Daoy (cell line): ENCODE data around the gene LRRC58. TPM values are rescaled to one million over a fixed set of nuclear protein-coding genes. Genes with fewer than 3 reads are reported as not detected.
"Not testable (repeated sequence)": the region's sequence is repeated elsewhere in the genome, so short reads cannot be mapped to it uniquely, and the experiment has no call there.

Source experiments
- DNase-seq: peaks from one replicate; pipeline ENCODE4 v3.0.0-alpha.2; 2015; ENCODE audit warnings: low read depth
- total RNA-seq: library from RNA; depleted of rRNA; stranded (reverse); fragments of >200 nt; shearing (Covaris generic); gene quantifications from 2 replicates; pipeline ENCODE4 v1.2.3, GENCODE V29; 2014; rRNA removed

LRRC58 gene
- 25.9 and 29.2 TPM in 2 replicates for total RNA-seq

DNA sequence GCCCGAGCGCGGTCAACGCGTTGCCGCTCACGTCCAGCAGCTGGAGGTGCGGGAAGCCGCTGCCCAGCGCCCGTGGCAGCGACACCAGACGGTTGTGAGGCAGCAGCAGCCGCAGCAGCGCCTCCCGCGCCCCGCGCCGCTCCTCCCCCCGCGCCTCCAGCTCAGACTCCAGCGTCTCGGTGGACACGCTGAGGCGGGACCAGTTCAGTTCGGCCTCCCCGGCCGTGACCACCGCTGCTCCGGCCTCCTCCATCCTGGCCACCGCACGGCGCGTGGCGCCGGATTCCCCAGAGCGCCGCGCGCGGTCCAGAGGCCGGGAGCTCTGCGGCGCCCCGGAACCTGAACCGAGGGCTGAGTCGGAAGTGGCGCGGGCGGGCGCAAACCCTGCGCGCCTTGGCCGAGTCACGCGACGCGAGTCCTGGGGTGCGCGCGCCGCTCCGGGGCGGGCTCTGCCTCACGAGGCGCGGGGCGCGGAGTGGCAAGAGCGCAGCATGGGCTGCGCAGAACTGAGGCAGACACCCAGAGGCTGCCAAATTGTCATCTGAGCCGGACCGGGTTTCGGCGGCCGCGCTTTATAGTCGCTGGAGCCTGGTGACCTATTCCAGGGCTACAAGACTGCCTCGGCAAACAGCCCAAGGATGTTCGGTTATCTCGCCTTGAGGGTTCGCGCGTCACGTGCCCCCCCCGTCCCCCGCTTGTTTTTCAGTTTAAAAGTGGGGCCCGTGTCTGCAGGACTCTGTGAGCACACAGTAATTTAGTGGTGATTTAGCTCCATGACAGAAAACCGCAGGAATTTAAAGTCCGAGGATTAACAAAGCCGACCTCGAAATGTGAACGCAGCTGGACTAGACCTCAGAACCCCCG lies at the start of gene LRRC58:
TSS of gene LRRC58 (minus strand) at position 364 of the 864 bp plus-strand sequence. CDS start at position 253, 111 bp downstream.
- DNase-seq = peak; percentile 98

DNA sequence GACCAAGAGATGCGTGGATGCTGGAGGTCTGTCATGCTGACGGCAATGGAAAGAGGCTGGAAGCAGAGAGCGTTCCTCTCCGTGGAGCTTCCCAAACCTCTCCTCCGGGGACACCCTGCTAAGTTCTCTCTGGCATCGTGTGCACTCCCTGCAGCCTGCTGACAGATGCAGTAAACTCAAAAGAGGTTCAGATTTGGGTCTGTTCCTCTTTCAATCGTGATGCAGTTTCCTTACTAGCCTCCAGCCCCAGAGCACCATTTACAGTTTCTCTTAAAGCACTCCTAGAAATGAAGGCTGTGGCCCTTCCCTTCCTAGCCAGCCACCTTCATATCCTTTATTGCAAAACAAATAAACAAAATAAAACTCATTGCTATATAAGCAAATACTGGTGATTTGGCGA lies 47.3 kb upstream of the LRRC58 start:
- no peak for DNase-seq

DNA sequence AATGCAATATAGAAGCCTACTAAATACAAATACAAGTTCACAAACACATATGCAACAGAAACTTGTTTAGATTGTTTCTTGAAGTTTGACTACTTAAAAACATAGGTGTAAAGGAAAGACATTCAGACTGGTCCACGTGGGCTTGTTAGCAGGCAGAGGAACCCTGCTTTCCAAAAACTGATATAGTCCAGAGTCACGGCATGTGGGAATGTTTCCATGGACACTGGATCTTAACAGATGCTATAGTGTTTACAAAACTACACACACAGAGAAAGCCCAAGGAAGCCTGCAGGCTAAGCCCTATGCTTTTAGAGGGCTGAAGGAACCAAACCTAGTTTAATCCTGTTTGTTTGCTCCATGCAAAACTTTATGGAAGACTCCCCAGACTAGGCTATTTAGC lies 45.2 kb upstream of the LRRC58 start:
- DNase-seq = no peak

DNA sequence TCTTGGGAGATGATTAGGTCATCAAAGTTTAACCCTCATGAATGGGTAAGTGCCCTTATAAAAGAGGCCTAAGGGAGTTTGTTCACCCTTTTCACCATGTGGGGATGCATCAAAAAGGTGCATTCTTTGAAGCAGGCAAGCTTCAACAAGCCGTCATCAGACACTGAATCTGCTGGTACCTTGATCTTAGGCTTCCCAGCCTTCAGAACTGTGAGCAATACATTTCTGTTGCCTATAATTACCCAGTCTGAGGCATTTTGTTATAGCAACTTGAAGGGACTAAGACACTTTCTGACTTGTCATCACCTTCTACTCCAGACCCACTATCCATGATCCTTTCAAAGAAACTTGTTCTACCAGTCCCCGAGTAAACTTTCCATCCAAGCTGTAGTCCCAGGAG lies 44.6 kb upstream of the LRRC58 start:
- no peak for DNase-seq

DNA sequence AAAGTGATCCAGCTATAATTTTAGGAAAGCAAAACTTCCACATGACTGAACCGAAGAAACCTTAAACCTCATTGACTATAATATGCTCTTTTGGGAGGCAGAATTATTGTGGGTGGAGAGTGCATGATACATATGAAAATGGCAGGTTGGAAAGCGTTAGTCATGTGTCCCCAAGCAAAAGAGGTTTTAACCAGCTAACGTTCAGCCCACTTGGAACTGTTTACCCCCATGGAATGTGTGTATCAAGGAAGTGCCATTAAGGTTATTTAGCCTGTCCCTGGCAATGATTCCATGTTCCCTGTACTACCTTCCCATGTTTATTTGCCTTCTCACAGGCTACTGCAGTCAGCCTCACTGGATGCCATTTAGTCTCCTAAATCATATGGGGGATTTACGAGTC lies 44.1 kb upstream of the LRRC58 start:
- DNase-seq = peak; percentile 12

DNA sequence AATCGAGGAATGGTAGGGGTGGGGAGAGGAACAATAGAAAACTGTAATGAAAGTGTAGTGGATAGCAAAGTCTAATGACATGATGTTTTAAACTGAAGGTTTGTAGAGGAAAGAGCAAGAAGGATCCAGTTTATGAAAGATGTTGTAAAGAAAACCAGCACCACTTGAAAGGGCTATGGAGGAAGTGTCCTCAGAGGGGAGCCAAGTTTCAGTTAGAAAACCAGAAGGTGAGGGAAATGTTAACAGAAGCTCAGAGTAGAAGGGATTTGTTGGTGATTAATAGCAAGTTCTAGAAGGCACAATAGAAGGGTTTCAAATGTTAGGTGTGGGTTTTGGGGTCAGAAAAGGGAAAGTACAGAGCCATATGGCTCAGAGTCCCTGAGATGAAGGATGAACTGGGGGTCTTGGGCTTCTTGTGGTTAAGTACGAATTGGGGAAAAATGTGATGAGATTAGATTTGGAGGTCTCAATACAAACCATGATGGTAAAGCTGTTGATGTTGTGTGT lies 33.8 kb upstream of the LRRC58 start:
- DNase-seq = no peak

DNA sequence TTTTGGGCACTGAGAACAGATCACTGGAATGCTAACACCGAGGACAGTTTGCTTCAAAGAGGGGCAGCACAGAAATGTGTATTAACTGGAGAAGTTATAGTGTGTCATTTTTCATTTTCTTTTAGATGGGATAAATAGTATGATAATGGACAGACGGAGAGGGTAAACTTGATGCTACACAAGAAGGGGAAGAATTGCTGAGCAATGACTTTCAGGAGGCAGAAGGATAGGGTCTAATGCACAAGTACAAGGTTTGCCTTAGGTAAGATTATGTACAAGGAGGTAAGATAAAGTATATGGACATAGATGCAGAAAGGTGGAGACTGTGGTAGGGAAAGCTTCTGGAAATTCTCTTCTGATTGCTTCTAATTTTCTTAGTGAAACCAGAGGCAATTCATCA lies 32.3 kb upstream of the LRRC58 start:
- no peak for DNase-seq

DNA sequence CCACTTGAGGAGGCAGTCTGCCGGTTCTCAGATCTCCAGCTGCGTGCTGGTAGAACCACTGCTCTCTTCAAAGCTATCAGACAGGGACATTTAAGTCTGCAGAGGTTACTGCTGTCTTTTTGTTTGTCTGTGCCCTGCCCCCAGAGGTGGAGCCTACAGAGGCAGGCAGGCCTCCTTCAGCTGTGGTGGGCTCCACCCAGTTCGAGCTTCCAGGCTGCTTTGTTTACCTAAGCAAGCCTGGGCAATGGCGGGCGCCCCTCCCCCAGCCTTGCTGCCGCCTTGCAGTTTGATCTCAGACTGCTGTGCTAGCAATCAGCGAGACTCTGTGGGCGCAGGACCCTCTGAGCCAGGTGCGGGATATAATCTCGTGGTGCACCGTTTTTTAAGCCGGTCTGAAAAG lies 28.8 kb upstream of the LRRC58 start:
- not testable (repeated sequence) for DNase-seq

DNA sequence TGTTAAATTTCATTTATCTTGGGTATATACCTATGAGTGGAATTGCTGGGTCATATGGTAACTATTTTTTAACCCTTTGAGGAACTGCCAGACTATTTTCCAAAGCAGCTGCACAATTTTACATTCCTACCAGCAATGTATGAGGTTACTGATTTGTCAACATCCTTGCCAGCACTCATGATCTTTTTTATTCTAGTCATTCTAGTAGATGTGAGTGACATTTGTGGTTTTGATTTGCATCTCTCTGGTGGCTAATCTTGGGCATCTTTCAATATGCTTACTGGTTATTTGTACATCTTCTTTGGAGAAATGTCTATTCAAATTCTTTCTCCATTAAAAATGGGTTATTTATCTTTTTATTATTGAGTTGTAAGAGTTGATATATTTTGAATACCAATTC lies 21.3 kb upstream of the LRRC58 start:
- DNase-seq = no peak

DNA sequence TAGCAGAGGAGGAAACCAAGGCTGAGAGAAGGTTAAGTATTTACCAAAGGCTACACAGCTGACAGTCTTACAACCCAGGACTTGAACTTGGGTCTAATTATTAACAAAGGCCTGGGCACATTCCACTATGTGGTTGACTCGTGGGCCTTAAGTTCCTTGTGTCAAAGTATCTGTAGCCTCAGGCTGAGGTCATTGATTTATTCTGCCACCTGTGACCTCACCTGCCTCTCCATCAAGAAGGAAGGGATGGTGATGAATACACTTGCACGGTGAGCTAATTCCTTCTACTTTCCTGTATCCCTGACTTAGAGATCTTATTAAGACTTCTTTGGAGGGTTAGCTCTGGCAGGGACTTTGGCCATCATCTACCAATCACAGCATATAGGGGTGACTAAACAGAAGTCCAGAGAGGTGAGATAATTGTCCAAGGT lies 19.9 kb upstream of the LRRC58 start:
- no peak for DNase-seq

DNA sequence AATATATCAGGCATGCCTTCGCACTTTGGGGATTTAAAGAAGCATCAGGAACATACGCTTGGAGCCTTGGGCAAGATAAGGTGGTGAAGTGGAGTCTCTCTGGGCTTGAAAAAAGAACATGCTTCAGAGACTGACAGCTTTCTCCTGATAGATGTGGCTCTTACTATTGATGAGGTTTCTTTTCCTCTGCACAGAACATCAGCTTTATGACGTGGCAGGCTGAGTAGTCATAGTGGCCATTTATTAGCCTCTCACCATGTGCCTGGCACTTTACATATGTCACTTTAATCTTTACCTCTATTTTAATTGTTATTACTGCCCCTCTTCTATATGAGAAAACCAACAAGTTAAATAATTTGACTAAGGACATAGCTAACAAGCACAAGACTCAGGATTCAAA lies 19.0 kb upstream of the LRRC58 start:
- no peak for DNase-seq

DNA sequence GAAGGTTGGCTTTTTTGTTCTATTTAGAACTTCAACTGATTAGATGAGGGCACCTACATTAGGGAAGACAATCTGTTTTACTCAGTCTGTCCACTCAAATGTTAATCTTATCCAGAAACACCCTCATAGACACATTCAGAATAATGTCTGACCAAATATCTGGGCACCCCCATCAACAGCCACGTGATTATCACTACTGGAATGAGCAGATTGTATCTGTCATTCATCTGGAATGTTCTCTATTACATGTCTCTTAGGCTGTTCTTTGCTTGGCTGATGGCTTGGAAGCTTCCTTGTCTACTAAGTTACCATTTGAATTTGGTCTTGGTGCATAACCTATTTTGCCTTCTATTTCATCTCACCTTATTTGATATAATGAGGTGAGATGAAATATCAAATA lies 15.7 kb upstream of the LRRC58 start:
- DNase-seq = no peak

DNA sequence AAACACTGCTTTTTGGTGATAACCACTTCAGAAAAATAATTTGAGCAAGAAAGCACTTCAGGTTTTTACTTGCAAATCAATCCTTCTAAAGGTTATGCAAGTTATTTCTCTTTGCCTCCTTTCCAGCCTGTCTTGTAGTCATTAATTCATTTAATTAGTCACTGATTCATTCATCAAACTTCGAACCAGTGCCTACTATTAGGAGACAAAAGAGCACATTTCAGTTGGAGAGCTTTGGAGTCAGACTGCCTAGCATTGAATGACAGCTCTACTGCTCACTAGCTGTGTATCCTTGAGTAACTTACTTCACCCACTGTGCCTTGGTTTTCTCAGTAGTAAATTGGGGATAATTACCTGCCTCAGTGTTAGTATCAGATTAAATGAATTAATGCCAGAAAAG lies 14.9 kb upstream of the LRRC58 start:
- DNase-seq = no peak

DNA sequence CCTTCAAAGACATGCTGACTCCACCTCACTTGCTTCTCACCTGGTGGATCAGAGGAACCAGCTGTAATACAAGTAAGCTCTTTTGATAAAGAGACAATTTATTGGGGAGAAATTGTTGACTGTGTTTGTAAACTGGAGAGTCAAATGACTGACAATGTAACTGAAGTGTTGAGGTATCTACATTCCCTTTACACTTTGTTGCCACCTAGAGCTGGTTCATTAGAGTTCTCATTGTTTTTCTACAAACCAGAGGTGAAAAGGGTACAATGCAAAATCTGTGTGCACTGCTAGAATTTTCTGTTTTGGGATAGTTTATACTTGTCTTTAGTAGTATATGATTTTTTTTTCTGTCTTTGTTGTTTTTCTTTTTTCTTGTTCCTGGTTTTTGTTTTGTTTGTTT lies 8.7 kb upstream of the LRRC58 start:
- no peak for DNase-seq

DNA sequence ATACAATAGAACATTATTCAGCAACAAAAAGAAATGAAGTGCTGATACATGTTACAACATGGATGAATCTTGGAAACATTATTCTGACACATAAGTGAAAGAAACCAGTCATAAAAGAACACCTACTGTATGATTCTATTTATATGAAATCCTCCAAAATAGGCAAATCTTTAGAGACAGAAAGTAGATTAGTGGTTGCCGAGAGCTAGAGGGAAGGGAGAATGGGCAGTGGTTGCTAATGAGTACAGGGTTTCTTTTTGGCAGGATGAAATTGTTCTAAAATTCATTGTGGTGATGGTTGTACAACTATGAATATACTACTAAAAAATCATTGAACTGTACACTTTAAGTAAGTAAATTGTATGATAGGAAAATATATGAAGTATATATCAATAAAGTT lies 6.3 kb upstream of the LRRC58 start:
- DNase-seq = no peak

DNA sequence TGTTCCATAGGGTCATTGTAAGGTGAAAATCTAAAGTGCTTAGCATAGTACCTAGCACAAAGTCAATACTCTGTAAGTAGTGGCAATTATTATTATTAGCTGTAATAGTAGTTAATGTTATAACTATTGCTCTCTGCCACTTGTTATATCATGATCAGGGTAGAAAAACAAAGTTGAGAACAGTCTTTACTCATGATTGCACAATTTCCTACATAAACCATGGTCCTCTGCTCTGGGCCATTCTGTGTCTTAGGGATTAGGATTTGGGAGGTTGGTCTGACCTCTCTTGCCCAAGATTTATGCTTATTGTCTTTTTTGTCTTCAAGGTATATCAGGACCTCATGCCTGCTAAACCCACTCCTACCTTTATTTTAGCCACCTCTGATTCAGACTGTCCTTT lies 4.3 kb upstream of the LRRC58 start:
- DNase-seq = no peak

DNA sequence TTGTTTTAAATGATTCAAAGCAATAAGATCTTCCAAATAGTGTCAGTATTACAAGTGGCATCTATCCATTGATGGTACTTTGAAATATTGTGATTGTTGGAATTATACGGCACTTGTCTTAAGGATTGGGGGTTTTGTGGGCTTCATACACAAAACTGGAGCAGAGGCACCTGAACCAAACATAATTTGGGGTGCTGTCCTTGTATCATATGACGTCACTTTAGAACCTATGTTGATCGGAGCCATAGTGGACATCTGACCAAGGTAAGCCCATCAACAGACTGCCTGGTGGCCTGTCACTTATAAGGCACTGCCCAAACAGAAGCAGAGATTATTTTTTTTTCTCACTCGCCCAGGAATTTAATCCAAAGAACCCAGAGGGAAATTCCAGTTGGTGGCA lies 2.9 kb upstream of the LRRC58 start:
- no peak for DNase-seq

DNA sequence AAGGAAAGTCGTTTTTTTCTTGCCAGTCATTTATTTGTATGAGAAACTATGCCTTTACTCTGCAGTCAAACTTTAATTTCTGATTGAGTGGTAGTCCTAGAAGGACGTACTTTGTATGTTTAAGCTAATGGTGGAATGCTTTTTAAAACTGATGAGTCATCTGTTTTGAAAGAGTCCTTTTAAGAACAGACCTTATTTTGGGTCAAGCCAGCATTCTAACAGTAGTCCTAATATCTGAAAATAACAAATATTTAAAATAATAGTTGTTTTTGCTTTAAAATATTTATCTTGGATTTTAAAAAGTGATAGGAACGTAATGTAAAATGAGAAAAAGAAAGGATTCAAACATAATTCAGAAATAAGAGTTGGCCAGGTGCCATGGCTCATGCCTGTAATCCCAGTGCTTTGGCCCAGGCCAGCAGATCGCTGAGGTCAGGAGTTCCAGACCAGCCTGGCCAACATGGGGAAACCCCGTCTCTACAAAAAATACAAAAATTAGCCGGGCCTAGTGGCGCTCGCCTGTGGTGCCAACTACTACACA lies 1.3 kb upstream of the LRRC58 start:
- peak; percentile 30 for DNase-seq

DNA sequence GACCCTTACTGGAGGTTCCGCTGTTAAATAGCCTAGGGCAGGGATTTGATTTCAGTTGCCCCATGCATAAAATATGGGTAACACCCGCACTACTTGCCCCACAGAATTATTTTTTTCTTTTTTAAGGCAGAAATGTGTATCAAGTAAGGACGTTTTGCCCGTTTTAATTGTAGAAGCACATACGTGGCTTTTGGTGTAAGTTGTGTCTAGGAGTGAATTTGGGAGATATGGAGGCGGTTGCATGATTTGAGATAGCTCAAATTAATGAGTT lies 636 bp upstream of the LRRC58 start:
- no peak for DNase-seq

DNA sequence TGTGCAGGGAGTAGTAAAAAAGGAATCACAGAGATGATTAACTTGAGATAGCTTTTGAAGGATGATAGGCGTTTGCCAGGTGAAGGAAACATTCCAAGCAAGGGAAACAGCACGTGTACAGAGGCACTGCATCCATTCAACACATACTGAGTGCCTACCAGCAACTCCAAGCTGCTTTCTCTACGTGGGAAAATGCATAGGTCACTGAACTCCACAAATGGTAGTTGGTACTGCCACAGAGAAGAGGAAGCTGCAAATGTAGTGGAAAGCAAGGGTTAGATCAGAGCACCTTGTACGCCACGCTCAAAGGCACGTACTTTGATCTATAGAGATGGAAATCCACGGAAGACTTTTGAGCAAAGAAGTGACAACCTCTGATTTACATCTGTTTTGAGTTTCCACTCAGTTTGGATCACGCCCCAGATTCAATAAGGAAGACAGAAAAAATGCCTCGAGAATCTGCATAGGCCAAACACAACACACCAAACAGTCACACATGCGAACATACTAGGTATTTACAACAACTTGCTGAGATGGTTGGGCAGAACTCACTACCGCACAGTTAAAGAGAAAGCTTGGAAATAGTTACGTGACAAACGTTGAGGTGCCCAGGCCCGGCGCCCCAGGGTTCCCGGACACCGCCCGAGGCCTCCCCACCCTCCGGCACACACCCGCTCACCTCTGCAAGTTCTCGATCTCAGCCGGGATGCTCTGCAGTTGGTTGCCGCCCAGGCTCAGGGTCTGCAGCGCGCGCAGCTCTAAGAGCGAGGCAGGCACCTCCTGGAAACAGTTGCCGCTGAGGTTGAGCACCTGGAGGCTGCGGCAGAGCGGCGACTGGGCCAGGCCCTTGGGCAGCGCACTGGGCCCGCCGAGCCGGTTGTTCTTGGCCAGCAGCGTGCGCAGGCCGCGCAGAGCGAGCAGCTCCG lies 826 bp downstream of the LRRC58 start:
- peak; percentile 16 for DNase-seq

DNA sequence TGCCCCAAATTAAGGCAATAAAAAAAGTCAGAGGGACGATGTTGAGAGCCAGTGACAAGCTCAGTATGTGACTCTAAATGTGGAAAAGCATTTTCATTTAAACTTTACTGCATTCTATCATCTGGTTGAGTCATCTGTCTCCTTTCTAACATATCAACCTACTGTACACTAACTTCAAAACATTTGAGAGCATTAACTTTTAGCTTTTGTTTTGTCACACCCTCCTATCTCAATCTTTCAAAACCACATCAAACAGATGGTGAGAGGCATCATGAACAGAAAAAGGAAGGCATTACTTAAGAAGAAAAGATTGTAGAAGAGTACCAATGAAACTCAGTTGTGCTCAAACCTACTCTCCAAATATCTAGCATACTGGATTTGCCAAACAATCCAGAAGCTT lies 4.8 kb downstream of the LRRC58 start:
- no peak for DNase-seq

DNA sequence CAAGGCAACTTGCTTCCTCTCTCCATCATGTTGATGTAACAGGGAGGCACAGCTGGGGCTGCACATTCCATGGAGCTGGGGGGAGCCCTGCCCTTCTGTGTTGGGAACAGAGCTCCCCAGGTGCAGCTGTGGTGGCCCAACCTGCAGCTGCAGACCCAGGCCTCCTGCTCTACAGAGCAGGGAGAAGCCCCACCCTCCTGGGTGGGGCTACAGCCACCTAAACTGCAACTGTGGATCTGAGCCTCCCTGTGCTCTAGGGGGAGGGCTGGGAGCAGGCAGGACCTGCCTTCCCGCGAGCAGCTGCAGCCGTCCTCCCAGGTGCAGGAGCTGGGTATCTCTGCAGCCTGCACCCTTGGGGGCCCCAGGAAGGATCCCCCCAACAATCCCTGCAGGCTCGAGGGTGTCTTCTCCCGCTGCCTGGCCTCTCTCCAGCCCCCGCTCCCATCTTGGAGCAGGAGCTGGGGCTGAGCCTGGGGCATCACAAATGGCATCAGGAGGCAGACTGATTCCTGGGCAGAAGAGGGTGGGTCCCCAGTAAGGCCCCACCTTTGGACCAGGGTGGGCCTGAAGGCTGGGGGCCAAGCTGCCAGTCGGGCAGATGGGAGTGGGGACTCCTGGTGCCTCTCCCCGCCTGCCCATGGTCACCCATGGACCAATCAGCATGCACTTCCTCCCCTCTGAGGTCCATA lies 7.4 kb downstream of the LRRC58 start:
- no peak for DNase-seq
